SKM-1 treated with dmso at 0.1 percent for 144 hours (cell line): ENCODE data around the gene IGSF11.
A peak's percentile ranks its signal among the peaks of the same experiment; 100 is the strongest.
"Not testable (repeated sequence)": the region's sequence is repeated elsewhere in the genome, so short reads cannot be mapped to it uniquely, and the experiment has no call there.

Experiments
- DNase-seq: peaks from one replicate; lab custom pipeline; 2025; ENCODE audit not compliant: unreplicated experiment; lab: John Stamatoyannopoulos, UW

IGSF11 gene

DNA sequence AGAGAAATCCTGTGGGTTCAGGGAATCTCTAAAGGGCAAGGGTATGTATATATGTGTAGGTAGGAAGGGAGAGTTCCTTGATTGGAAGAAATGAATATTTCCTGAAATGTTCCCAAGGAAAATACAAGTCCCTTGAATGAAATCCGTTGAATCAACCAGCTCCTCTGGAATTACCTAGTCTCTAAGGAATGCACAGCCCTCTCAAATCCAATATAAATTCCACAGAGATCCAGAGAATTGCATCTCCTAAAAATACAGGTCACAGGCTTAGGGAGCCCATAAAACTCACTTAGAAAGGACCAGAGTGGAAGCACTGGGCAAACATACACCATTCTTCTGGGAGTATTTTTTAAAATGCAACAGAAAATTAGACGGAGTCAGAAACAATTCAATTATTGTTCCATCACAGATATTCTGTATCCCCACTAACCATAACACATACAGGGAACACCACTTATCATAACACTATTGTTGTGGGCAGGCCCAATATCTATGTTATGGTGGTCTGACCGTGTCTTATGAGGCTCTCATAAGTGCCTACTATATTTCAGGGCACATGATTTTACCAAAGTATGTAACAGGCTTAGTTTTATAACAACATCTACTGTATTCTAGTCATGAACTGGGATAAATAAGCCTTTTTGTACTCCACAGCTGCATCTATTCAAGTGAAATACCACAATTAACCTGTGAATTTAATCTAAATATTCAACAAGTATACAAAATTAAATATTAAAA lies 43.7 kb downstream of the IGSF11 start:
- DNase-seq: no peak

DNA sequence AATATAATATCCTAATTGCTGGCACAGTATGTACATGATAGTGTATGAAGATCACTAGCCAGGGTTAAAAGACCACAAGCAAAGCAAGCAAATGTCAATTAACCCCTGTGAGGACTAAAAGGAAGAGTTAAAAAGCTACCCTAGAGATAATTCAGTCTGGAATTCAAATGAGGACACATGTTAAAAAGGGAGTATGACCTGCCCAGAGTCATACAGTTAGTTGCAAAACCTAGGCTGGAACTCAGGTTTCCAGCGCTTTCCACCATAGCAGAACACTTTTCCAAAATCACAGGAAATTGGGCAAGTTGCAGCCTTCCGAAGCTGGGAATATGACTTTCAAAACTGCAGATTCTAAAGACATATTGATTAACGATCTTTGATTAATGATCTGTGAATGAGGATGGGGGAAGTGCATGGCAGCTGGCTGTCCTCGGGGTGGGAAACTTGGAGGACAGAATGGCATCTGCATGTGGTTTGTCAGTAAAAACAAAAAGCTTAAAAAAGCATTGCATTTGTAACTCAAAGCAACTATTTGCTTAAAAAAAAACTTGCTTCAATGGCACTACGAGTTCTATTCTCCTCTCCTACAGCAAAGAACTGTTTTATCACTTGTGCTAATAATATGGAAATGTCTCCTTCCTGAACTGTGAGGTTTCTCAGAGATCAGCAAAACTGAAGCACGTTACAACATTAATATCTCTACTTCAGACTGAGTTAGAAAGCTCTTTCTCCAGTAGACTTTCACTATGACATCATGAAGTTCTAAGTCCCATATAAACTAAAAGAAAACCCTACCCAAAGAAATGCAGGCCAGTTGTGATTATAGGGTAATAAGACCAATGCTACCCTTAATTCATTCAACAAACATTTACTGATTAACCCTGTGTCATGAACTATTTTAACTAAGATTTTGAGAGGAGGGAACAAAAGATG lies 46.2 kb downstream of the IGSF11 start:
- no peak for DNase-seq

- DNase-seq: no peak
Measured at GRCh38 chr3:118987477-118987876, 47.2 kb downstream of the IGSF11 start.

GRCh38 chr3:118986734-118987133 lies 47.9 kb downstream of the IGSF11 start:
- DNase-seq: peak; percentile 33

GRCh38 chr3:118984699-118985098 lies 49.9 kb downstream of the IGSF11 start:
- no peak for DNase-seq

DNA sequence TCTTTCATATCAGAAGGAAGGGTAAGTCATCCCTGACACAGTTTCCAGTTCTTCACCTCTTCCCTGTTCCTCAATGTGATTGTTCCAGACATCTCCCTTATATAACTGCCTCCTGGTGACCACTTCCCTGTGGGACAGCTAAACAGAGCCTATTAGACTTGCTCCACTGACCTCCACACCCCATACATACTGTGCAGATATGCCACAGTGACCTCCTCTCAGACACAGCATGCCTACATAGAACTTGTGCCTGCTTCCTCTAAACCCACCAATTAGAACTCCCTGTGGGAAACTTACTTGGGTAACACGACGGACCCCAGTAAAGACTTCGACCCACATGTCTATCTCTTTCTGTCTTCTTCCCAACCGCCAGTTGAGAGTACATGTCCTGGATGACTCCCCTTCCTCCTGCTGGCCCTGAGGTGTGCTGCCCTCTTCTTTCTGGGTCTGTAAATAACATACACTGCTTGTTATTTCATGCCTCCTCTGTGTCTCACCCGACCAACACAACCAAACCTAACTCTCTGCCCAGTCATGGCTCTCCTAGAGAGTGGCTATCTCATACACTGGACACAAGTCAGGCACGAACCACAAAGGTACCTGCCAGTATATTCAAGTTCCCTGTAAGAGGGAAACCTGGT lies 53.0 kb downstream of the IGSF11 start:
- DNase-seq: no peak

GRCh38 chr3:118980832-118981231 lies 53.8 kb downstream of the IGSF11 start:
- DNase-seq: no peak

- DNase-seq: no peak
Measured at GRCh38 chr3:118978393-118978758, 56.3 kb downstream of the IGSF11 start.

DNA sequence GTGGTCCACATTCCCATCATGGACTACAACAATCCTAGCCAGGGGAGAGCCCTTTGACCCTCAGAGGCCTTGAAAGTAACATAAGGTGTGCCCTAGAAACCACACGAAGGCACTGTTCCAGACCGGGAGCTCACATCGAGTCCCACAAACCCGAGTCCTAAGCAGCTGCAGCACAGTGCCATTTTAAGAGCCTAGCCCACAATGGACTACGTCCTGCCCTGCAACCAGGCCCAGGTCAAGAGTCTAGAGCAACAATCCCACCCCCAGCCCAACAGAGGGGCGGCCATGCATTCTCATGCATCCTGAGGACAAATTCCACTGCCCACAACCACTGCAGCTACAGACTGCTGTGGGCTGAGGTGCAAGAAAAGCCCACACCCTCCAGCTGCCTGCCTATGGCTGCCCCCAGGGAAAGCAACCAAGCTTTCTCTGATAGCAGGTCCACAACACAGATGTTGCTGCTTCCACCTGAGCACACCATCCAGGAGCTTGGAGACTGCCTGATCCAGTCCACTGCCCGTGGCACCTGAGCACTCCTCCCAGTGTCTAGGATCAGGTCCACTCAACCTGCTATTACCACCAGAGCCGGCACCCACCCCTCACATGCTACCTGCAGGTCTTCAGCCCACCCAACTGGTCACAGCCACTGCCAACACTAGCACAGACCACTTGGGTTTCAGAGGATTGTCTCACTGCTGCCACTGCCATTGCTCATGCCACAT lies 56.8 kb downstream of the IGSF11 start:
- no peak for DNase-seq

DNA sequence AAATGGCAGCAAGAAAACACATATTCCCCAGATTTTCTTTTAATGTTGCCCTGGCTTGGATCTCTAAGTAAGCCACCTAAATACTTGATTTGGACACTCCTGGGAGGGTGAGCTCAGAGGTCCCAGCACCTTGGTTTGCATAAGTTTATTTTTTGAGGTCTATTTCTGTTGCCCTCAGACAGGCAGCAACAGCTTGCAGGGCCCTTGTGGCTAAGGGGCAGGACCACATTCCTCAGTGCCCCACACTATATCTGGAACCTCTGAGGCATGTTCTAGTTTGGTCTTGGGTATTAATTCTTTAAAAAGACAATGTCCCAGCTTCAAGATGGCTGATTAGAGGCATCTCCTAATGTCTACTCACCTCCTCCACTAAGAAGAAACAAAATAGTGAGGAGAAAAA lies 57.5 kb downstream of the IGSF11 start:
- DNase-seq: no peak

DNA sequence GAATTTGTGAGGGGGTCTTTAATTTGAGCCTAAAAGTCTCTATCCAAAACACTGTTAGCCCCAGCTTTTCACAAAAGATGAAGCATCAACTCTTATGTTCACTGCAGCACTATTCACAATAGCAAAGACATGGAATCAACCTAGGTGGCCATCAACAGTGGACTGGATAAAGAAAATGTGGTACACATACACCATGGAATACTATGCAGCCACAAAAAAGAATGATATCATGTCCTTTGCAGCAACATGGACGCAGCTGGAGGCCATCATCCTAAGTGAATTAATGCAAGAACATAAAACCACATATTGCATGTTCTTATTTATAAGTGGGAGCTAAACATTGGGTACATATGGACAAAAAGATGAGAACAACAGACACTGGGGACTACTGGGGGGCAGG lies 59.2 kb downstream of the IGSF11 start:
- not testable (repeated sequence) for DNase-seq

GRCh38 chr3:118974356-118975097 lies 60.1 kb downstream of the IGSF11 start:
- DNase-seq: no peak

DNA sequence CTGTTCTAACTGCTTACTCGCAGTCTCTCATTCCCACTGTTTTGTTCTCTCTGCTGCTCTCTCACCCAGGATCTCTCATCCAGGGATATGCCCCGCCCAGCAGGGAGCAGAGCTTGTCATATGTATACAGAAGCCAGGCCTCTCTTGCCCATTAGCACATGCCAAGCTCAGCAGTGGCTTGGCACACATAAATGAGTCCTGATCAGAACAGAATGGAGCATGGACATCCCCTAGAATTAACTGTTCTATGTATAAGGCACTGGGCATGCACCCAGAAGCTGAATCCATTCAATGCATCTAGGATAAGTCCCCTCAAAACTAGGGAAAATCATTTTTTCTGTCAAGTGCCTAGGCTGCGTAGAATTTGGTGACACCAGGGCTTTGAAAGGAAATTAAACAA lies 61.6 kb downstream of the IGSF11 start:
- no peak for DNase-seq

GRCh38 chr3:118970819-118971218 lies 63.8 kb downstream of the IGSF11 start:
- no peak for DNase-seq

GRCh38 chr3:118968640-118969039 lies 66.0 kb downstream of the IGSF11 start:
- DNase-seq: no peak

DNA sequence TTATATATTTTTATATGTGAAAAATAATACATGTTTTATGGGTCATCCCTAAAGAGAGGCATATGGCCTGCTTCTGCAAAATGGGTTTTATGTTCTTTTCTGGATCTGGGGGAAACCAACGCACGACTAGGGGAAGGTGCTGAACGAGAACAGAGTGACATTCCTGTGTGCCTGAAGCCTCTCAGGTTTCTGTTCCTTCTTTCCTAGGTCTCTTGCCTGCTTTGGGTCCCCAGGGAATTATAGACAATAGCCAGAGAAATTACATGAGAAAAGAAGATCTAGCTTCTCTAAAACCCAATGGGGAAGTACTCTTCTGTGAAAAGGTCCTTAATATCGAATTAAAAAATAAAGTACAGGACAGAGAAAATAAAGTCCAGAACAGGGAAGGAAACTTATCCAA lies 66.5 kb downstream of the IGSF11 start:
- no peak for DNase-seq

DNA sequence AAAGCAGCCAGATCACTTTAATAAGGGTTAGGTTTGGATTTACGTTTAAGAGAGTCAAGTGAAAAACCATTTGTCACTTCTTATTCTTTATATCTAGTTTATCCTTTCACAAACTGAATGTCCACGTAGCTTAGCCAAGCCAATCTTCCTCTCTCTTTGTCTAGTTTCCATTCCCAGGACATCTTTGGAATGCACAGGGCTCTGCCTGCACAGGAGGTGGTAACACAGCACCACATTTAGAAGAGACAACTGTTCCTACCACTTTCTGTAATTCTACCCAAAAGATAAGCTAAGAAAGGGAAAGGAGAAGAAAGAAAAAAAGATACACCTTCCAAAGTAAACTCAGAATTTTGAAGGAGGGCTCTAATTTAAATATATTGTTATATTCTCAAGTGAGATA lies 67.9 kb downstream of the IGSF11 start:
- no peak for DNase-seq

DNA sequence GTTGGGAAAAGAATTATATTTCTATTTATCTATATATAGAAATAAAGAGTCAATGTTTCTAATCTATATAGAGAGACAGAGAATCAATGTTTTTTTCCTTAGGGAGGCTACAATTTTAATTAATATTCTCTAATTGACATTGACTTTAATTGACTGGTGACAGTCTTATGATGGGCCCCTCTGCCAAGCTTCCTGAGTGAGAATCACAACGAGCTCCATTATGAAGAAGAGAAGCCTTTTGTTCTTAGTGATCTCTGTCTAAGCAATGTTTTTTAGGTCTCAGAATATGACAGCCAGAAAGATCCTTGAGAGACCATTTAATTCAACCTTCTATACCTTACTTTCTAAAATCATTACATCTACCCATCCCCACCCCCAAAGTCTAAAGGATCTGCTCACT lies 70.9 kb downstream of the IGSF11 start:
- no peak for DNase-seq

DNA sequence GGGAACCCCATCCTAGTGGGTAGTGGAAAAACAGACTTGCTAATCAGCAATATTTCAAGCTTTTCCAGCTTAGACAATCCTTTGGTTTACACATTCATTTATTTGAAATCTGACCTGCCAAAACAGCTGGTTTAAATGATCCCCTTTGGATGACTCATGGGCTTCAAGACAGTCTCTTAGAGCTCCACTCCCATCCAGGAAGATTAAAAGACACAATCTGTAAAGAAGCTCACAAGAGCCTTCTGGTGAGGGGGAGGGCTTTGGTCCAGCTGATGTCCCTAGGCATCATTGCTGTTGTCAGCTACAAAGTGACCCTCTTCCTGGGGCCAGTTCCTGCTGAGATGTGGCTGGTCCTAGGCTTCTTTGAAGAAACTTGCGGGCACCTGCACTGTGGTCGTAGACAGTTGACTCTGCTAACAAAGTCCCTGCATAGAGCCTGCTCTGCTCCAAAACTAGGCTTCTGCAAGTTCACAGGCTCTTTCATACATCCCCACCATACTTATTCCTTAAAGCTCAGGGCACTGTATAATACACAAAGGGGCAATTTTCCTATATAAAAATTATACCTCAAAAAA lies 73.7 kb downstream of the IGSF11 start:
- DNase-seq: no peak

- DNase-seq: no peak
Measured at GRCh38 chr3:118955914-118956556, 78.6 kb downstream of the IGSF11 start.
